B cell (primary cell): Measurements from ENCODE around the gene TMEM150C. TPM values are rescaled to one million over a fixed set of nuclear protein-coding genes. Genes with fewer than 3 reads are reported as not detected.

ENCODE experiments used
- ATAC-seq: fragments of 200-7000 bp; cut with Tn5 transposase; one replicate; pipeline ENCODE4 v1.10.0; 2021; ENCODE audit warnings: low read depth, mild to moderate bottlenecking, moderate number of reproducible peaks, moderate library complexity
- CTCF ChIA-PET: fragments of 350-600 bp; sonication (Branson Sonifier 250); formaldehyde crosslinking; loops from one replicate; lab custom pipeline; 2021; ENCODE audit warnings: antibody characterized with exemption, inconsistent platforms; lab: Charles Lee
- POLR2A ChIA-PET: fragments of 350-600 bp; sonication (Branson Sonifier 250); formaldehyde crosslinking; loops from one replicate; lab custom pipeline; 2021; ENCODE audit warnings: antibody characterized with exemption; lab: Charles Lee
- DNase-seq: peaks from one replicate; pipeline ENCODE4 v3.0.0; 2013
- H2AFZ ChIP-seq: 2 replicates; pipeline ENCODE4 v1.6.1; 2012; ENCODE audit warnings: mild to moderate bottlenecking, low read depth, low read length; ENCODE audit not compliant: insufficient read depth, poor library complexity, severe bottlenecking
- H3K27ac ChIP-seq, 2 donors: 1 replicate in 1 of 2; 2 replicates in 1 of 2; pipeline ENCODE4 v1.5.1; 2012 to 2013; ENCODE audit warnings: low read length in 2 of 2, mild to moderate bottlenecking in 2 of 2, moderate library complexity in 1 of 2
- H3K27me3 ChIP-seq, 4 experiments: fragments of 200-600 bp in 1 of 4; sonication (generic) in 1 of 4; replicated peaks in 1 of 4; 1 replicate in 2 of 4; 2 replicates in 2 of 4; pipeline versions ENCODE4 v1.6.1 to v1.7.0; 2013 to 2016; ENCODE audit warnings: low read length in 3 of 4, mild to moderate bottlenecking in 2 of 4, mixed read lengths in 1 of 4, moderate library complexity in 1 of 4; ENCODE audit not compliant: insufficient read depth in 4 of 4, control insufficient read depth in 3 of 4; ENCODE audit errors: control extremely low read depth in 1 of 4
- H3K36me3 ChIP-seq, 2 experiments: replicated peaks in 1 of 2; 1 replicate in 1 of 2; 2 replicates in 1 of 2; pipeline versions ENCODE4 v1.6.1 to v1.7.1; 2013; ENCODE audit warnings: low read length in 1 of 2; ENCODE audit not compliant: insufficient read depth in 2 of 2, control insufficient read depth in 1 of 2; ENCODE audit errors: control extremely low read depth in 1 of 2, extremely low read depth in 1 of 2
- H3K4me1 ChIP-seq, 2 donors: fragments of 200-600 bp in 1 of 2; sonication (generic) in 1 of 2; 1 replicate in 1 of 2; 2 replicates in 1 of 2; pipeline versions ENCODE4 v1.5.1 to v1.6.1; 2013 to 2017; ENCODE audit warnings: low read length in 2 of 2; ENCODE audit not compliant: control insufficient read depth in 2 of 2, insufficient read depth in 2 of 2
- H3K4me2 ChIP-seq: replicated peaks from 2 replicates; pipeline ENCODE3; 2012; ENCODE audit warnings: mild to moderate bottlenecking, low read depth, low read length; ENCODE audit not compliant: poor library complexity, severe bottlenecking
- H3K4me3 ChIP-seq, 5 experiments: fragments of 200-600 bp in 1 of 5; sonication (generic) in 1 of 5; 1 replicate in 3 of 5; 2 replicates in 2 of 5; pipeline versions ENCODE4 v1.5.1 to v1.7.0; 2011 to 2016; ENCODE audit warnings: low read length in 4 of 5, mild to moderate bottlenecking in 4 of 5, low read depth in 2 of 5, control low read depth in 1 of 5, moderate library complexity in 1 of 5; ENCODE audit not compliant: insufficient read depth in 1 of 5; ENCODE audit errors: control extremely low read depth in 1 of 5, extremely low read depth in 1 of 5
- H3K79me2 ChIP-seq: fragments of 200-600 bp; sonication (generic); one replicate; pipeline ENCODE4 v1.6.0; 2016; ENCODE audit warnings: low read length; ENCODE audit not compliant: control insufficient read depth, insufficient read depth
- H3K9ac ChIP-seq: fragments of 200-600 bp; sonication (generic); 2 replicates; pipeline ENCODE4 v1.6.1; 2017; ENCODE audit warnings: mild to moderate bottlenecking, low read length, moderate library complexity
- H3K9me3 ChIP-seq, 3 donors: one replicate each; pipeline versions ENCODE4 v1.6.1 to v1.7.1; 2013; ENCODE audit warnings: low read length in 2 of 3; ENCODE audit not compliant: control insufficient read depth in 2 of 3, insufficient read depth in 1 of 3; ENCODE audit errors: control extremely low read depth in 1 of 3
- H4K20me1 ChIP-seq: 2 replicates; pipeline ENCODE4 v1.6.0; 2012; ENCODE audit warnings: mild to moderate bottlenecking, low read length; ENCODE audit not compliant: insufficient read depth, control insufficient read depth, poor library complexity, severe bottlenecking
- H3K27ac Mint-ChIP-seq: one replicate; pipeline ENCODE4 v1.8.0; 2021; ENCODE audit warnings: mixed read lengths
- H3K27me3 Mint-ChIP-seq: one replicate; pipeline ENCODE4 v1.8.0; 2021; ENCODE audit warnings: mixed read lengths
- H3K4me1 Mint-ChIP-seq: one replicate; pipeline ENCODE4 v1.8.0; 2021; ENCODE audit warnings: mixed read lengths
- H3K4me3 Mint-ChIP-seq: one replicate; pipeline ENCODE4 v1.8.0; 2021; ENCODE audit warnings: mixed read lengths
- H3K9me3 Mint-ChIP-seq: one replicate; pipeline ENCODE4 v1.8.0; 2022; ENCODE audit warnings: mixed read lengths; ENCODE audit not compliant: insufficient read depth
- EZH2 ChIP-seq: IDR thresholded peaks from 2 replicates; pipeline ENCODE4 v1.6.1; 2012; ENCODE audit warnings: borderline replicate concordance, low read depth, mild to moderate bottlenecking, moderate library complexity, low read length; ENCODE audit not compliant: insufficient read depth, poor library complexity, severe bottlenecking
- WGBS: methylation state at CpG from one replicate; pipeline ENCODE4 v1.1.5; 2013; ENCODE audit warnings: missing lambda C conversion rate; ENCODE audit not compliant: insufficient coverage; 5-methylcytosine and 5-hydroxymethylcytosine counted together
- intact Hi-C: fragments of 100-400 bp; cut with micrococcal nuclease; formaldehyde crosslinking; loops from one replicate; pipeline ENCODE4 v1.10.0; 2022
- polyA plus RNA-seq: library from polyadenylated mRNA; depleted of rRNA; stranded (reverse); fragments of >200 nt; gene quantifications from 2 replicates; pipeline ENCODE4 v1.2.3, GENCODE V29; 2012
- total RNA-seq, 2 donors: library from RNA; stranded (reverse); fragments of 120-200 nt in 1 of 2; gene quantifications; 1 replicate in 1 of 2; 2 replicates in 1 of 2; pipeline versions ENCODE4 v1.2.3 to v1.2.4, GENCODE V29; 2013 to 2022
- TF ChIP-seq, protein P1 (sequence below): fragments of 200-600 bp; IDR thresholded peaks from one replicate; pipeline ENCODE4 v1.8.0; 2022; ENCODE audit warnings: antibody characterized with exemption, mild to moderate bottlenecking

TMEM150C gene
- total and polyA plus RNA-seq, 2 donors (not counting 1 experiment from before 2014, with no cell fraction given), result 0.04 TPM; not detected in 1

DNA sequence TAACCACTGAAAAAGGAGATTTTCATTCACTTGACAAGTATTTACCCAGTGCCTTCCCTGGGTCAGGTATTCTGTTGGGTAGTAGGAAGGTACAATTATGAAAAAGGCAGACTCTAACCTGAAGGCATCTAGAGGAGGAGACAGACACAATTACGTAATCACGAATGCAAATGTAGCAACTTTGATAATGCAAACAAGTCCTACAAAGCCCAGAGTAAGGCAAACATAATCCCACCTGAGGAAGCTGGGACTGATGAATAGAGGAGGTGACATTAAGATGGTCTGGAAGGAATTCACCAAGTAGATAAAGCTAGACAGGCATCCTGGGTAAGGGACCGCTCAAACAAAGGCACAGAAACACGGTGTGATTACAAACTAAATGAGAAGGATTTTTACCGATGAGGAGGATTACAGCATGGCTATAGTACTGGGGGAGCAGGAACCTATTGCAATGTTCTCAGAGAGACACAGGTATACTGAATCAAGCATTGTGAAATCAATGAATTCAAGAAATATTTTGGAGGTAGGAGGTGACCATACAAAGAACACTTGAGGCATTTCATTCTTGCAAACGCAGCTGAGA is 37.1 kb downstream of the TMEM150C start:
- Mint-ChIP-seq H3K27ac (no peak overlapping the region), H3K4me3 (no peak overlapping the region), H3K27me3 (peaks cover 20% of the 10 kb centered on the region), H3K9me3 (no peaks in the 10 kb centered on the region), H3K4me1 (no peaks in the 10 kb centered on the region)
- POLR2A ChIA-PET, result no interaction called here
- 83% methylated on average over 4 of the region's 6 CpGs for WGBS
- Histone ChIP-seq H3K4me1 (no peaks in the 10 kb centered on the region), H3K79me2 (no peaks in the 10 kb centered on the region), H2AFZ (no peak overlapping the region), H3K27ac (no peak overlapping the region), H3K9ac (no peak overlapping the region), H3K9me3 (no peaks in the 10 kb centered on the region), H3K4me2 (no peak overlapping the region), H3K4me3 (no peak overlapping the region), H3K27me3 (peaks cover 0 to 3% (median 0%) of the 10 kb centered on the region in 4 experiments), H4K20me1 (no peaks in the 10 kb centered on the region), H3K36me3 (no peaks in the 10 kb centered on the region)
- TF ChIP-seq, protein P1, sequence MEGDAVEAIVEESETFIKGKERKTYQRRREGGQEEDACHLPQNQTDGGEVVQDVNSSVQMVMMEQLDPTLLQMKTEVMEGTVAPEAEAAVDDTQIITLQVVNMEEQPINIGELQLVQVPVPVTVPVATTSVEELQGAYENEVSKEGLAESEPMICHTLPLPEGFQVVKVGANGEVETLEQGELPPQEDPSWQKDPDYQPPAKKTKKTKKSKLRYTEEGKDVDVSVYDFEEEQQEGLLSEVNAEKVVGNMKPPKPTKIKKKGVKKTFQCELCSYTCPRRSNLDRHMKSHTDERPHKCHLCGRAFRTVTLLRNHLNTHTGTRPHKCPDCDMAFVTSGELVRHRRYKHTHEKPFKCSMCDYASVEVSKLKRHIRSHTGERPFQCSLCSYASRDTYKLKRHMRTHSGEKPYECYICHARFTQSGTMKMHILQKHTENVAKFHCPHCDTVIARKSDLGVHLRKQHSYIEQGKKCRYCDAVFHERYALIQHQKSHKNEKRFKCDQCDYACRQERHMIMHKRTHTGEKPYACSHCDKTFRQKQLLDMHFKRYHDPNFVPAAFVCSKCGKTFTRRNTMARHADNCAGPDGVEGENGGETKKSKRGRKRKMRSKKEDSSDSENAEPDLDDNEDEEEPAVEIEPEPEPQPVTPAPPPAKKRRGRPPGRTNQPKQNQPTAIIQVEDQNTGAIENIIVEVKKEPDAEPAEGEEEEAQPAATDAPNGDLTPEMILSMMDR, result no peak
- no peak for TF ChIP-seq EZH2
- DNase-seq, result no peak
- intact Hi-C loops, result no loop called here
- no peak for ATAC-seq
- CTCF ChIA-PET, result no interaction called here

DNA sequence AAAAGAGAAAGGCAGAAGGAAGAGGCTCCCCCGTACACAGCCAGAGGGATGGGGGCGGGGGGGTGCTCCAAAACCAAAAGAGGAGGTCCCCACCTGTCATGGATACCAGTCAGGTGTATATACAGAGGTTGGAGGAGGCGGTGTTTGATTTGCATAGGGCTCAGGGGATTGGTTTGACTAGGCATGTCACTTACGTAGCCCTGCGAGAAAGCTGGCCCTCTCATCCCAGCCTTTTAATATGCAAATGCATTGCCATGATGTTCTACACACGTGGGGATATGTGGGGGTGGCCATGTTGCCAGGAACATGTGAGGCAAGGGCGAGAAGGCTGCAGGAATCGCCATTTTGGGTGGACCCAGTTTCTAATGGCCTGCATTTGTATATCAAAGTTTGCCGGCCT is 38.6 kb downstream of the TMEM150C start:
- Histone ChIP-seq H3K27me3 (peaks cover 0 to 3% (median 0%) of the 10 kb centered on the region in 4 experiments), H3K27ac (no peak overlapping the region), H4K20me1 (no peaks in the 10 kb centered on the region), H3K4me2 (no peak overlapping the region), H2AFZ (no peak overlapping the region), H3K9me3 (no peaks in the 10 kb centered on the region), H3K79me2 (no peaks in the 10 kb centered on the region), H3K9ac (no peak overlapping the region), H3K36me3 (no peaks in the 10 kb centered on the region), H3K4me1 (no peaks in the 10 kb centered on the region), H3K4me3 (no peak overlapping the region)
- TF ChIP-seq, protein P1, result no peak
- TF ChIP-seq EZH2, result no peak
- DNase-seq (no peak), ATAC-seq (no peak)
- Mint-ChIP-seq H3K4me1 (no peaks in the 10 kb centered on the region), H3K27me3 (peaks cover 20% of the 10 kb centered on the region), H3K9me3 (no peaks in the 10 kb centered on the region), H3K4me3 (no peak overlapping the region), H3K27ac (no peak overlapping the region)
- ChIA-PET POLR2A (no interaction called here), CTCF (no interaction called here)
- WGBS, result 83% methylated on average over 5 of the region's 9 CpGs
- intact Hi-C loops, result no loop called here
